ENCODE data around the gene CCDC85A.

CCDC85A gene

DNA sequence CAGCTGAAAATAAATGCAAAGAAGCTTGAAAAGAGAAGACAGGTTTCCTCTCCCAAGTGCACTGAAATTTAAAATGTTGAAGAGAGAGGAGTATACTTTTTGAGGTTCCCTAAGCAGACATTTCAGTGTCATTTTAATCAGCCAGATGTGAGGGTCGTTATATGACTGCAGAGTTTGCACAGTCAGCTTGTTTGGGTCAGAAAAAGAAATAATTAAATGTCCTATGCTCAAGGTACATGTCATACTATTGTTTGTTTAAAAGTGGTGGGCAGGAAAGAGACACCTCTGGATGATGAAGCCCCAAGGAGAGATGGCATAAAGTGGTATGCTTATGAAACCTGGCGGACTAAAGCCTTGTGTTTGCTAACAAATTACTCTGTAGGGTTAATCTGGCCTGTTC lies 55.2 kb downstream of the CCDC85A start:
- no peak for DNase-seq (ENCODE audit: low spot score)

DNA sequence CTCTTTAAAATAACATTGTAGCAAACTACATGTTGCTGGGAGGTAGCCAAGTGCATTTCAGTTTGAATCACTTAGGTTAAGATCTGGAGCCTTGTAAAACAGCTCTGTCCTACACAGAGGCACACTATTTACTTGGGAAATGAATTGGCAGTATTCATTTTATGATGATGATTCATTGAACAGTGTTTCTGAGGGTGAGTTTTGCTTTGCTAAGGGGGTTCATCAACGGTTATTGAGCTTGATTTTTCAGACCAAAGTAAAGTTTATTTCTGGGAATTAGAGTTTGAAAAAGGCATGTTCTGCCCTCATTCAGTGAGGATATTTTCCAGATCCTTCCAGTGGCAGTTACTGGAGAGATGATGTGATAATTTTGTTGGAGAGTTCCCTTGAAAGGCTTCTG lies 55.6 kb downstream of the CCDC85A start:
- no peak for DNase-seq (ENCODE audit: low spot score)

DNA sequence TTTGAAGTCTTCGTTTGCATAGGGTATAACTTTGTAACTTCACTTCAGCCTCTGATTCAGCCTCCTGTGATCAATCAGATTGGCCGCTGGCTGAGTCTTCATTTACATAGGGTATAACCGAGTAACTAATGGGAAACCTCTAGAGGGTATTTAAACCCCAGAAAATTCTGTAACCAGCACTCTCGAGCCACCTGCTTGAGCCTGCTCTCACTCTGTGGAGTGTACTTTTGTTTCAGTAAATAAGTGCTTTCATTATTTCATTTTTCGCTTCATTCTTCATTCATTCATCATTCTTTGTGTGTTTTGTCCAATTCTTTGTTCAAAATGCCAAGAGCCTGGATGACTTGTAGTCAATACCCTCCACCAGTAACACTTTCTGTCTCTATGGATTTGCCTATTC lies 56.4 kb downstream of the CCDC85A start:
- no peak for DNase-seq (ENCODE audit: low spot score)

DNA sequence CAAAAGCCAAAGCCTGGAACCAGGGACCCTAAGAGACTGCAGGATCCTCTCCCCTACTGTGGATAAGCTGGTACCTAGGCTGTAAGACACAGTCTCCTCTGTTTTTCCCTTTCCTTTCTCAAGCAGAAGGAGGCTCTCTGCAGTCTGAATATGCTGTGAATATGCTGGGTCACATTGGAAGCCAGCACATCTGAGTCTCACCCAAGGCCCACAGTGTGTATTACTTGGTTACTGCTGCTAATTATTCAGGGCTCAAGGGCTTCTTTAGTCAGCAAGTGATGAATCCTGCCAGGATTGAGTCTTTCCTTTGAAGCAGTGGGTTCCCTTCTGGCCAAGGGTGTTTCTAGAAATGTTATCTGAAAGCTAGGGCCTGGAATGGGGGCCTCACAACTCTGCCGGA lies 60.7 kb downstream of the CCDC85A start:
- DNase-seq (ENCODE audit: low spot score), result no peak

DNA sequence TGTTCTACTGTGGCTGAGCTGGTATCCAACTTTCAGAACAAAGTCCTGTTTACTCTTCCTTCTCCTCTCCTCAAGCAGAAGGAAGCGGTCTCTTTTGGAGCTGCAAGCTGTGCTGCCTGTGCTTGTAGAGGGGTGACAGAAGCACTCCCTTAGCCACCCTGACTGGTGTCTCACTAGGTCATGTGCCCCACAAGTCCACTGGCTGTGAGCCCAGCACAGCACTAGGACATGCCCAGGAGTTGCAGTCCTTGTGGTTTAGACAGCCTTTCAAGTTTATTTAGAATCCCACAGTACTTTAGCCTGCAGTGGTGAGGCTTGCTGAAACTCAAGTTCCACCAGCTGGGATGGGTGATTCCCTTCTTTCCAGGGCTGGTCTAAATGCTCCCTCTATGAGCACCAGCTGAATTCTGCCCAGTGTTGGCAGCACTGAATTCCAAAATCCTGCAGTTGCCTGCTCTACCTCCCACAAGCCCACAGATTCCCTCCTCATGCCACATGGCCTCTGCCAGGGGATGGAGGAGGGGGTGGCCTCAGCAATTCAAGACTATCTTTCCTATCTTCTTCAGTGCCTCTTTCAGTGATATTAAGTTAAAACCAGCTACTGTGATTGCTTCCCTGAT lies 61.2 kb downstream of the CCDC85A start:
- no peak for DNase-seq (ENCODE audit: low spot score)

DNA sequence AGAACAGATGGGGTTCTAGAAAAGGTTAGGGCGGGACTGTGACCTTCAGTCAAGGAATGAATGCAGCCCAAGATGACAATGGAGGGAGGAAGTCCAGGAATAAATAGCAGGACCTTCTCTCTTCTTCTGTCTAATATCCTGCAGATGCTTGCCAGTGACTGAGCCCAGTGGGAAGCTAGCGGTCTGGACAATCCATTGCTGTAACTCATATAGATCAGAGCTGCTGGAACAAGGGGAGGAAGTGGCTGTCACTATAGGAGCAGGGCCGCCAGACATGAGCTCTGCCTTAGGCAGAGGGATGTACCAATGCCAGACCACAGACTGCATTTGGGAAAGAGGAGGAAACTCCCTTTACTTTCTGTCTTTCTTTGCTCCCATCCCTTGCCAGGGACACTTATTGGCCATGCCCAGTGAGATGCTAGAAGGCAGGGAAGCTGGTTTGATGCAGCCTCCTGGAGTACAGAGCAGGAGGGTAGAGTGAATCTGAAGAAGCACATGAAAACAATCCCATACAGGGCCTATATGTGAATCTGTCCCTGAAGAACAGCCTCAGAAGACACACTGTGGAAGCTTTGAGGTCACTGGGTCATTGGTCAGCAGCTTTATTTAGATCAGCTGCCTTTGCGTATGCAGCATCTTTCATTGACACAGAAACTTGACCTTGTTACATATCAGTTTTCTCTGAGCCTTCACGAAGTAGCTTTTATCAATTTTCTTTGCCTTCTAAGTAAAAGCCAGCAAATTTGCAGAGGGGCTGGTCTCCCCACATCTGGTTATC lies 65.4 kb downstream of the CCDC85A start:
- DNase-seq (ENCODE audit: low spot score), result no peak

DNA sequence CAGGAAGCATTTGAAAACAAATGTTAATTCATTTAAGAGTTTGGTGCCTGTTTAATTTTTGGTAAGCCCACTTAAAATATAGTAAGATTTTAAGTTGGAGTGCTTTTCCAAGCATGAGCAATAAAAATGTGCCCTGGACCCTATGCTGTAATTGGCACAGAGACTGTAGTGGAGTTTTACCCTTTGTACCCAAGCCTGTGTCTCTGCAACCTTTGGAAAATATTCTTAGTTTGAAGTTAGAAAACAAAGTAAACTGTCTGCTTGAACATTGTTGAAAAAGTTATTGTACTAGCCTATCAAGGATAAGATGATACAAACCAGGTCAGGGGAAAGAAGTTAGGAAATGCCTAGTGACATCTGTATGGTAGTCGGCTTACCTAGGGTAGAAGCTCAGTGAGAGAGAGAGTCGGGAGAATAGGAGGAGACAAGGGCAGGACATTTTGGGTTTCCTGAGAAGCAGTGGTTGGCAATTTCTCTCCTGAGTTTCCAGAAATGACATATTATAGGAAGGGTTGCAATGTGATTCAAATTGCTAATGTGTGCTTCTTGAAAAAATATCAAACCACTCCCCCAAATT lies 66.5 kb downstream of the CCDC85A start:
- no peak for DNase-seq (ENCODE audit: low spot score)

DNA sequence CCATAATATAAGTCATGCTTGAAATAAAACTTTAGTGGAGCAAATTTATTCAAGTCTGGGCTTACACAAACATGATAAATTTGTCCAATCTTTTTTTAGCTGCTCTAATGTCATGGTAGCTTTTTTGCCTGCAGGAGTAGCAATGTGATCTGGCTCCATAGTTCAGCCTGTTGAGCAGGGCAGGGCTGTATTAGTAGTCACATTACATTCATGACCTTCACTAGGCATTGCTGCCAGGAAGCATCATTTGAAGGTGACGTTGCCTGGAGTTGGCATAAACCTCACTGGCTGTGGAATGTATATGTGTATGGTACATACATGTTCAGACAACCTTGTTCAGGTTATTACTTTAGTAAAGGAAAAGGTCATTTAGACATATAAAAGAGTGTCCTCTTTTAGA lies 76.6 kb downstream of the CCDC85A start:
- DNase-seq (ENCODE audit: low spot score), result no peak

DNA sequence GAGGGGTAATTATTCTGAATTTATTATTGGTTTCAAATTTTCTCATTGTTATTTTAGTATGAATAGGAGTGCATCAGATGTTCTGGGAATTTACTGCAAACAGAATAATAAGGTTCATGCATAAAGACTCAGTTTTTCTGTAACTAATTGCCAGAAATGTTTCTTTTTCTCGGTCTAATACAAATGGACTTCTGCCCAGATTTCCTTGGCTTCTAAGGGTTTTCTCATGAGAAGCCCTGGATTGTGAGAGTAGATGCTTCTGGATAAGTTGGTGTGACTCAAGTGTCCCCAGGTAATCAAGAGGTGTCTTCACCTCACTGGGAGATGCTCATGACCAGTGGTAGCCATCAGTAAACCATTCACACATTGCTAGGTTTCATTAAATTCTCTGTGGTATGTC lies 78.5 kb downstream of the CCDC85A start:
- DNase-seq (ENCODE audit: low spot score), result no peak

DNA sequence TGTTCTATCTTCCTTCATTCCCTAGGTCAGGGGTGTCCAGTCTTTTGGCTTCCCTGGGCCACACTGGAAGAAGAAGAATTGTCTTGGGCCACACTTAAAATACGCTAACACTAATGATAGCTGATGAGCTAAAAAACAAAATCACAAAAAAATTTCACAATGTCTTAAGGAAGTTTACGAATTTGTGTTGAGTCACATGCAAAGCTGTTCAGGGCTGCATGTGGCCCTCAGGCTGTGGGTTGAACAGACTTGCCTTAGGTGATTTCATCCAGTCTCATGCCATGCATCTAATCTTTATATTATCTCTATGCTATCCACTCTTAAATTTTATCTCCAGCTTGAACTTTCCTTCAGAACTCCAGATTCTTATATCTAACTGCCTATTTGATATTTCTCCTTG lies 80.1 kb downstream of the CCDC85A start:
- no peak for DNase-seq (ENCODE audit: low spot score)

DNA sequence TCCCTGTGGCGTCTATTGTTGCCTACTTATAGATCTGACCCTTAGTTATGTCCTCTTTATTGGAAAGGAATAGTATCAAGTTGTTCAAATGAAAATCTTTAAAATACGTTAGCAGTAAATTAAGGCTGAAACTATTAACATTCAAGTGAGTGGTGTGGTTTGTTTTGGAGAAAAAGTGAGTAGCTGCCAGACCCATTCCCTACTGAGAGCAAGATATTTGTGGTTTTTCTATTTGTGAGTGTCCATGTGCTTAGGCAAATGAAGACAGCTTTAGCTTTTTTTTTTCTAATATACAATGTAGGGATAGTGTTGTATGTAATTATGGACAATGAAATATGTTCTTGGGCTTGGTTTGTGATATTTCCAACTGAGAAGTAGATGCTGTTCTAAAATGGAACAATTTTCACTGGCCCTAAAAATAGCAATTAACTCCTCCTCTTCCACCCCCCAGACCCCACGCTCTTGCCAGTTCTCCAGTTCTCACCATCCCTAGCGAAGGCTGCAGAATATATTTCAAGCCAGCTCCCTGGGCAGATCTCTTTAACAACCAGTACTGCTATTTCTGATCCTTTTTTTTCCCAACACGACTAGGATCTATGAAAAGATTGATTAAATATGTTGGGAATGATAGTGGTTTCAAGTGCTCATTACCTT lies 83.1 kb downstream of the CCDC85A start:
- no peak for DNase-seq (ENCODE audit: low spot score)

DNA sequence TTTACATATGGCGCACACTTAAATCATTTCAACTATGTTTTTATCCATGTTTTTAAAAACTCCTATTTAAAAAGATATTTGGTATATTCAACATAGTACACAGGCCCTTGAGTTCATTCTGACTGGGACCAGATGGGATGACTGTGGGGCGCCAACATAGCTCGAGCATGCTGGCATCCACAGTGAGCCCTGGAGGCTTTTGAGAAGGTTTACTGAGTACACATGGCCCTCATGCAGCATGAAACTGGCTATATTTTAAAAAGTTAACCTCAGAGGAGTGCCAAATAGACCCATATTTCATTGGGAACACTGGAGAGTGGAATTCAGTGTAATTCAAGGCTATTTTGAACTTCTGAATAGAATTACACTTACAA lies 83.6 kb downstream of the CCDC85A start:
- no peak for DNase-seq (ENCODE audit: low spot score)

DNA sequence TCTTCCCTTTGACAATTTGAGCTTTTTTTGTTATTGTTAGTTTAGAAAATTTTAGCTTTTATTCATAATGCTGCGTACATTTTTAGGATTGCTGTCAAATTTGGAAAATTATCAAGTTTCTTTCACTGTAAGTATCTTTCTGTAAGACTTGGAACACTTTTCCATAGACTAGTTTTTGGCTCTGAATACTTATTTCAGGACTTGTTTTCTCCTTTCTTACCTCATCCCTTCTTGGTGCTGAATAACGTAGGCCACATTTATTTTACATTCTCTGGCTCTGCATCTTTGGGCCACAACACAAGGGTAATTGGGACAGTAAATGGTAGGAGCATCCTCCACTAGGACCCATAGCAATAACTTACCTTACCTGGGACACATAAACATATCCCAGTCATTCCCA lies 85.1 kb downstream of the CCDC85A start:
- no peak for DNase-seq (ENCODE audit: low spot score)

DNA sequence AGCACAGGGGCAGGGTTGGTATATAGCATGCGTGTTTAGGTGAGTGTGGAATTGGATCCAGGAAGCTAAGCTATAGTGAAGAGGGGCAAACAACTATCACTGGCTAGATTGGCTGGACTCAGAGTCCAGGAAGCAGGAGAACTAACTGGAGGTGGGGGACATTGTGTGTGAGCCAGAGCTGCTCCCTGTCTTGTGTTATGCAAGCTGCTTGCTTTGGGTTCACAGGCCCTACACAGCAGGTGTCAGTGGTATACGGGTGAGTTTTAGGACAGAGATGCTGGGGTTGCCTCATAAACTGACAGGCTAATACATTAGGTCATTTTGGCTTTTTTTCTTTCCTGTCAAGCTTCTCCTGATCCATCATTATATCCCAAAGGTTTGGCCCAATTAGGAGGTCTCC lies 87.5 kb downstream of the CCDC85A start:
- DNase-seq (ENCODE audit: low spot score), result no peak

DNA sequence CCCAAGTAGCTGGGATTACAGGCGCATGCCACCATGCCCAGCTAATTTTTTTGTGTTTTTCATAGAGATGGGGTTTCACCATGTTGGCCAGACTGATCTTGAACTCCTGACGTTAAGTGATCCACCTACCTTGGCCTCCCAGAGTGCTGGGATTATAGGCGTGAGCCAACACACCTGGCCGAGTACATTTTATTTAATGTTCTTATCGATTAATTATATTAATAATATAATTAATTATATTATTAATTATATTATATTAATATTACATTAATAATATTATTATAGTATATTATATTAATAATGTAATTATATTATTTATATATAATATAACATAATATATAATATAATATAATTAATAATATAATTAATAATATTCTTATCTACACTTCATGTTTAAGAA lies 101.4 kb downstream of the CCDC85A start:
- no peak for DNase-seq (ENCODE audit: low spot score)

DNA sequence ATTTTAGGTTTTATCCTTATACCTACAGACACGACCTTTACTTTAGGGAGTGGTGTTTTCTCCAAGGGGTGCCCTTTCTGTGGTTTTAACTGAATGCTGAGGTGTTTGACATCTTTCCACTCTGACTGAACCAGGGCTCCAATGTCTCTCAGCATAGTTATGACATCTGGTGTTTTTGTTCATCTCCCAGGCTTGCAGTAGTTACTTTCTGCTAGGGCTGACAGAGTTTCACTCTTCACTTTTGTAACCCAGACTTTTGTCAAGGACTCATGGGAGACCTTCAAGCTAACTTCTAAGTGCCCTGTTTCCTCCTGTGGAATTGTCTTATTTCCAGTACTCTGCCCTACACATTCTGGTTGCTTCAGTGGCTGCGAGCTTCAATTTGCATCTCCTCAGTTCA lies 103.1 kb downstream of the CCDC85A start:
- no peak for DNase-seq (ENCODE audit: low spot score)

DNA sequence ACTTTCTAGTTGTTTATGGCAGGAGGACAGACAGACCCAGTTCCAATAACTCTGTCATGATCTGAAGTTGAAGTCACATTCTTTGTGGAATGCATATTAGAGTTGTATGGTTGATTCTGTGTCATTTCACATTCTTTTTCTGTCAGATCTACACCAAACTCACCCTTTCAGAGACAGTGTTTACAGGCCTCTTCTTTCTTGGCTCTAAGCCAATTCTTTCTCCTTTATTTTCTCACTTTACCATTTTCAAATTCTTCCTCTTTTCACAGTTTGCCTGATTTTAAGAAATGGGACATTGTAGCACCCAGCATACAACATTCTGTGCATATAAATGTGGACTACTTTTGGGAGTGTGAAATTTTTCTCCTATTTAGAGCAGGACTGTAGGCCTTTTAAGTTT lies 103.7 kb downstream of the CCDC85A start:
- no peak for DNase-seq (ENCODE audit: low spot score)

DNA sequence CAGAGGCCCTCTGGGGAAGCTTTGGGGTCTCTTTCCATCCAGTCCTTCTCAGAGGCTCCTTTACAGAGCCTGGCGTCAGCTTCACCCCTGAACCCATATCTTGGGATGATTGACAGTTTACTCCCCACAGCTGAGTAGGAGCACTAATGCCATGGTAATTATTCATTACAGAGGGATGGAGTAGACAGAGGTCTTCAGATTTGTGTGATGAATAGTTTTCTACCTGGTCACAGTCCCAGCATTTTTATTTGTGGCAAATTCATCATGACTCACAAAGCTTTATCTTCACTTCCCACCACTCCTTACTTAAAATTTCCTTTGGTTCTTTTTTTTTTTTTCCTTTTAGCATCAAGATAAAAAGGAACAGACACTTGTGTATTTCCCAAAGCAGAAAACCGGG lies 104.2 kb downstream of the CCDC85A start:
- no peak for DNase-seq (ENCODE audit: low spot score)

DNA sequence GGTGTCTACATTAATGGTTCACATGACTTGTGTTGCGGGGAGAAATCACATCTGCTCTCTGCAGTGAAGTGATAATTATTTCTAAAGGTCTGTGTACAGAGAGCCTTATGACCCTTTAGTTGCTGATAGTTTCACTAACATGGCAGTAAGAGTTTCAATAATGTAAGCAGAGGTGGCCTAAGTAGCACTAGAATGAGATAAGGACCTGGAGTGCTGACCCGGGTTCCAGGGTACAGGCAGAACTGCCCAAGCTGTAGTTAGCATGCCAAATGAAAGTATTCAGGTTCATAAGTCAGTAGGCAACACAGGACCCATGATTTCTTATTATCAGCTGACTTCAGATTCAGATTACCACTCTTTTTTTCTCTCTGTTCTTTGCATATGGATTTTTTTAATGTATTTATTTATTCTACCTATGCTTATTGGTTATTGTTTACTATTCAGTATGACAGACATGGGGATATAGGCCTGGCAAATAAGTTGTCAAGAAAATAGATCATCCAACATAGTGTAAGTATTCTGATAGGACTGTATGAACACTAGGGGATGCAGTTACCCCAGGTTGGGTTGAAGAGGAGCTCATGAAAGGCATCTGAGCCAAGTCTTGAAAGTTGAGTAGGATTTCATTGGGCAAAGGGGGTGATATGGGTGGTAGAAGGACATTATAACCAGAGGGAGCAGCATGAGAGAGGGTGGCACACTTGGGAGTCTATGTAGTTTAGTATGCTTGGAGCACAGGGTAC lies 105.2 kb downstream of the CCDC85A start:
- no peak for DNase-seq (ENCODE audit: low spot score)

DNA sequence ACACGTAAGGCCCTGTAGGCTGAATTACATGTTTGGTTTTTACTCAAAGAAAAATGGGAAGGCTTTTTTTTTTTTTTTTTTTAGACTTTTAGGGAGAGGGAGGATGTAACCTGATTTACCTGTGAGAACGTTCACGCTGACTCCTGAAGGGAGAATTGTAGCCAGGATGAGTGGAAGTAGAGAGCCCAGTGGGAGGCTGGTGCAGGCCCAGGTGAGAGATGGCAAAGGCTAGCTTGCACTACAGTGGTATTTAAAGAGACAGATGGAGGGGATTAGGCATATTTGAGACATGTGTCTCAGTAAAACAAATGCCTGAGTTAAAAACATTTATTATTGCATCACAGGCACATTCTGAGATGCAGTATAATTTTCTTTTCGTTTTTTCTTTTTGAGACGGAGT lies 107.9 kb downstream of the CCDC85A start:
- no peak for DNase-seq (ENCODE audit: low spot score)

DNA sequence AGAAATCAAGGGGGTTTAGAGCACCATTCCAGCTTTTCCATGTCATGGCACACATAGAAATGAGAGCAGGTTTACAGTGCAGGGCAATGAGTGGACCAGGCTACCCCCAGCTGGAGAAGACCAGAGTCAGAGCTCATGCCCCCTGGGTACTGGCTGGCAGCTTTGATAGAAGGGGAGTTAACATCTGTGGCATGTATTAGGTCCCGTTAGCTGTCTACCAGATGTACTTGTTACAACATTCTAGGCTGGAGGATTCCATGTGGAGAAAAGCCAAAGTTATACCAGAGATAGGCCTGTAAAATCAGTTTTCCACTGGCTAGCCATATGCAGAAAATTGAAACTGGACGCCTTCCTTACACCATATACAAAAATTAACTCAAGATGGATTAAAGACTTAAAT lies 109.2 kb downstream of the CCDC85A start:
- no peak for DNase-seq (ENCODE audit: low spot score)

DNA sequence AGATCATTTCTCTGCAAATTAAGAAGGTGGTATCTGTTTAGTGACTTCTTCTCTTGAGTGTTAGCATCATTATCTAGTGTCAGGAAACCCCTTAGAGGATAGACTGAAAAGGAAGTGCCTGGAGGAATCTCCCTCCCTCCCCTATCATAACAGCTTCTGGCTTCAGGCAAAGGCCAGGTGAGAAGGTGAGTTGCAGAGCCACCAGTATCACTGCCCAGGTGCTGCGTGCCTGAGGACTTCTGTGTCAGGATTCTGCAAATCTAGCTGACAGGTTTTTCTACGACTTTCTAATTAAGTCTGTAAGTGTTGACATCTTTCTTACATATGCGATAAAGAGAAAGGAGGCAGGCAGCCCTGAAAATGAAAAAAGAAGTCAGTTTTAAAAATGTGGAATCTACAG lies 111.9 kb downstream of the CCDC85A start:
- DNase-seq (ENCODE audit: low spot score), result no peak

DNA sequence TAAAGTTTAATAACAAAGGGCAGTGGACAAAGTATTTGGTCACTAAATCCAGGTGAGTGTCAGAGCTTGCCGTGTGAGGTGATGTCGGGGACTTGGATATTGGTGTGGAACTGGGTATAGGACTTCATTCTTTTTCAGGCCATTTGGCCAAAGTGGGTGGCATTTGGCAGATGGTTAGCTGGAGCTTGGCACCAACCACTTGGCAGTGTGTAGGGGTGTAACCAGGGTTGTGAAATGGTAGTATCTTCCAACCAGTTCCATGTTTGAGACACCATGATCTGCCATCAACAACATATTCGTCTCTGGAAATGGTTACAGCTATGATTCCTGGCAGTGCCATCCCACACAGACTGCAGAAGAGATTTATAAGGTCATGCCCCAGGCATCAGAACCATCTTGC lies 113.9 kb downstream of the CCDC85A start:
- DNase-seq (ENCODE audit: low spot score), result no peak

All from CD4-positive, alpha-beta T cell treated with Interleukin-6 at 100 ng/mL for 8 hours (primary cell).